HG03064 (cell line): ENCODE measurements around the gene FAM228A.

Experiments used
- ATAC-seq: cut with Tn5 transposase; IDR thresholded peaks from one replicate; pipeline ENCODE4 v1.9.1; 2021; ENCODE audit warnings: low read depth; ENCODE audit not compliant: unreplicated experiment

Gene FAM228A

GRCh38 chr2:24221343-24222050, 46.6 kb downstream of the FAM228A start:
- no peak for ATAC-seq

DNA sequence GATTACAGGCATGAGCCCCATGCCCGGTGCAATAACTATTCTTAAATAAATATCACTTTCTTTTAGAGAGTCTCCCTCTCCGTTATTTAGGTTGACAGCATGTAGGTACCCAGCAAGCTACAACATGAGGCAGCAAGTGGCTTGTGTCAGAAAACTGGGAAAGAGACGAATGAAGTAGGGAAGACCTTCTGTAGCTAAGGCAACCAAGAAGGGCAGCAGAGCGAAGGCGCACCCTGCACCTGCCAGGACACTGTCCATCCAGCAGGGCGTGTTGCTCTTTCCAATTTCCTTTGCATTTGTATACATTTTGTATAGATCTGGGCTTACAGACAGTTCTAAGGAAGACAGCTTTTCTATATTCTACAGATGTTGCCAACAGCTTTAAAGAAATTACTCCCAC, 48.1 kb downstream of the FAM228A start:
- no peak for ATAC-seq

DNA sequence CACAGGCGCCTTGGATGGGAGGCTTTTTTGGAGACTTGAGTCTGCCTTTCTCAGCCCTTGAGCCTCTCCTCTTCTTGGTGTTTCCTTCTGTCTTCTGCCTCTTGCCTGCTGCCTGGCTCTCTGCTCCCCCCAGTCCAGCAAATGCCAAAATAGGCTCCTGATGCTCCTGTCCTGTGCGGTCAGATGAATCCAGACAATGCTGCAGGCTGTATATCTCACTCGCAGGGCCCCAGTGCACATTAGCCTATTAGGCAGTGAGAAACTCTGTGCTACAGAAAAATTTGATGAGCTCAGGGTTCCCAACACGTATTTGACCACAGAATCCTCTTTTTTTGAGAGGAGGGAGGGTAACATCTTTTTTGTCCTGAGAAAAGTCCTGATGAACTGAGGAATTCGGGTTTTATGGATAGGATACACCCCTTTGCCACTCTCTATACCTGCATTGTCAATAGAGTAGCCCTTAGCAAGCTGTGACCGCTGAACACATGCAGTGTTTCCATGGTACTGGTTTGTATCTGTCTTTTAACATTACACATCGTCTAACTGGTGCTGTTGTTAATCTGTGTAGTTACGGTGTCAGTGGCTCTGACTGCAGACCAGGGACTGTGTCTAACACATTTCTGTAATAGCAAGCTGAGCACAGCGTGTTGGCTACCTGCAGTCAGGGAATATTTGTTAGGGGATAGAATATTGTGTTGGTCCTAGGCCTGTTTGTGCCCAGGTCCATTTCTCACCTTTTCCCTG, 50.8 kb downstream of the FAM228A start:
- no peak for ATAC-seq

DNA sequence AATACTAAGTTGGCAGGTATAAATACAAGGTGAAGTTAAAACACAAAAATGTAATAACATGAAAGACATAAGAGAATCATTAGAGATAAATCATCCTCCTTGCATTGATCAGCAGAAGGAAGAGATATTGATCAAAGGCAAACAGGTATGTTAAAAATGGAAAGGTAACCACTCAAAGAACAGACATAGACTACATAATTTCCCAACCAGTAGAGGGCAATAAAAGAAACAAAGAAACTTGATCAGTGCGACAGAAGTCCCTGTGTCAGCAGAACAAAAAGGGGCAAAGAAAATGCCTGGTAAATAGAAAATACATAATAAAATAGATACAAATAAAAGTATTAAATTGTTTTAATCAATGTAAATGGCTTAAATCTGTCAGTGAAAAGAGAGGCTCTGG, 53.6 kb downstream of the FAM228A start:
- no peak for ATAC-seq

- ATAC-seq: no peak
Measured at GRCh38 chr2:24231461-24231881, 56.6 kb downstream of the FAM228A start.

DNA sequence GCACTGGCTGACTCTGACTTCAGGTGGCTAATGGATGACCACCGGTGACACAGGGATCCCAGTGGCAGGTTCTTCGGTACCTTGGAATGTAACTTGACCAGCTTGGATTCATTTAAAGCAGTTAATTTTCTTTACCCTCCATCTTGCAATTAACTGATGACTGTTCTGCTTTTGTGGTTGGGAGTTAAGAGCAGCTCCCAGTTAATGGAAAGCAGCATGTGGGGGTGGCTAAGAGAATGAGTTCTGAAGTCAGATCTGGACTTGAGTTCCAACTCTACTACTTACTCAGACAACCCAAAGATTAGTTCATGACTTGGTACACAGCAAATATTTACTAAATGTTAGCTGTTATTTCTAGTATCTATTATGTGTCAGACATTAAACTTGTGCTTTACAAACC, 58.5 kb downstream of the FAM228A start:
- no peak for ATAC-seq

DNA sequence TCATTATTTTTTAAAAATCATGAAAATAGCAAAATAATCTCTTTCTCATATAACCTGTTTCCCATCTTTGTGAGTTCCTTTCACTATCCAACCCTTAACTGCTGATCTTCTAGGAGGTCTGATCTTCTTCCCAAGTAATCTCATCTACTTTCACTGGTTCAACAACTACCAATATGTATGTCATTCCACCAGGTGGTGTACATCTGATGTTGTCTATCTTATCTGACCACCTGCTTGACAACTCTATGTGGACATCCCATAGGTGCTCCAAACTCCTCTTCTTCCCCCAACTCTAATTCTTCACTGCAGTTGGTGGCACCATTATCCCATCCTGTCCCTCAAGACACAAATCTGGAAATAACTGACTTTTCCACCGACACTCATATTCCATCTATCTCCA, 62.5 kb downstream of the FAM228A start:
- ATAC-seq: no peak

- no peak for ATAC-seq
Measured at GRCh38 chr2:24238158-24238557, 63.3 kb downstream of the FAM228A start.

DNA sequence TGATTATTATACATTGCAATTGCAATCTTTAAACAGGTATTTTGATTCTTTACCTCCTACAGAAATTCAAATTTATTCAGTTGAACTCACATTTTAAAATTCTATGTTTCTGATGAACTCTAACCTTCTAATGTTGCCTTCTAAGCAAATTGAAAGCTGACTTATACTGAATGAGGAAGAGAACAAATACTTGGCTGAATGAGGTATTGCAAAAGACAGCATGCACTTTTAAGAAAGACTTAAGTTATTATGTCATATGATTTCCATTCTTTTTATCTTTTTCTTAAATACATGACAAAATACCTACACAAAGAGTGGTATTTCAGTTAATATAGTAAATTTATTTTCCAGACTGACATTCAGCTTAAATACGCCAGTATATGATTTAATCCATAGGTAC, 64.7 kb downstream of the FAM228A start:
- ATAC-seq: no peak
